Activated CD4-positive, alpha-beta T cell treated with anti-CD3 and anti-CD28 coated beads, Interleukin-2, amount 50 U/mL, for 4 hours (primary cell): ENCODE results near the gene FNBP1L.
"Not testable (repeated sequence)": the region's sequence is repeated elsewhere in the genome, so short reads cannot be mapped to it uniquely, and the experiment has no call there.

ENCODE experiments used
- DNase-seq, 2 experiments: peaks; one replicate each; pipeline ENCODE4 v3.0.0-alpha.2; 2020

Gene FNBP1L

GRCh38 chr1:93446837-93447451 lies 974 bp upstream of the FNBP1L start:
- DNase-seq: no peak

DNA sequence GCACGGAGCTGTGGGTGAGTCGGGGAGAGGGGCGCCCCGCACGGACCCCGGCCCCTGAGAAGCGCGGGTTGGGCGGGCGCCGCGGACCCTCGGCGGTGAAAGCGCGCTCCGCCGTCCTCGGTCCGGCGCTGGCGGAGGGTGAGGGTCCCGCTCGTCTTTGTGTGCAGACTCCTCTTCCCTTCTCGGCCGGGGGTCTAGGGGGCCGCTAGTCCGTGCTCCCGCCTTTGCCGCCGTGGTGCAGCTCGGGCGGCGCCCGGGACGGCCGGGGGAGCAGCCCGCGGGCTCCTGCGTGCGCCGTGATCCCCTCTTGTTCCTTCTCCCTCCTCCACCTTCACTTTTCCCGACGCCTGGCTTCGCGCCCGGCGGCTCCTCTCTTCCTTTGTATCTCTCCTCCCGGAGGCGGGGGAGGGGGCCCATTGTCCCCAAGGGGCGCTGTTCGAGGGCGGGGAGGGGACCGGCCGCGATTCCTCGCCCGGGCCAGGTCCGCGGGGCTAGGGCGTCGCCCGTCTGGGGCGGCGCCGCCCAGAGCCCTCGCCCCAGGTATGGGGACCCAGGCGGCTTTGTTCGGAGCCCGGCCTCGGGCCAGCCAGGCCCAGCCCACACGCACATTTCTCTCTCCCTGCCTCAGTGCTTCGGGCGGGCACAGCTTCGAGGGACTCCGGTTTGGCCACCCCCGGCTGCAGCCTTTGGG lies 519 bp downstream of the FNBP1L start:
- no peak for DNase-seq

- DNase-seq: no peak
These were observed 1.3 kb downstream of the FNBP1L start for GRCh38 chr1:93448983-93449804.

DNA sequence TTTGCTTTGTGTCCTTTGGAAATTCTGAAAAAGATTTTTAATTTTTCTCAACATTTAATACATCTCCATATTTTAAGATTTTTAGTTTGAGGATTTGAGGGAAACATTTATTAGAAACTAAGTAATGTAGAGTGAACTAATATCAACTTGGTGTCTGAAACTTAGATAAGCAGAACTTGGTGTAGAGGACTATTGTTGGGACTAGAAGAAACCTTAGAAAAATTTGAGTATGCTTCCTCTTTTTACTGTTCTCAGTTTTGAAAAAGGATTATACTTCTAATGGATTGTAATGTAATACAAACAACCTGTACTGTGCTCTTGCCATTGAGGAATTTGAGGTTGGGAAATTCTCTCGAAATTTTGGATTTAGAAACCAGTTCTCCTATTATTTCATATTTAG lies 2.4 kb downstream of the FNBP1L start:
- no peak for DNase-seq

DNA sequence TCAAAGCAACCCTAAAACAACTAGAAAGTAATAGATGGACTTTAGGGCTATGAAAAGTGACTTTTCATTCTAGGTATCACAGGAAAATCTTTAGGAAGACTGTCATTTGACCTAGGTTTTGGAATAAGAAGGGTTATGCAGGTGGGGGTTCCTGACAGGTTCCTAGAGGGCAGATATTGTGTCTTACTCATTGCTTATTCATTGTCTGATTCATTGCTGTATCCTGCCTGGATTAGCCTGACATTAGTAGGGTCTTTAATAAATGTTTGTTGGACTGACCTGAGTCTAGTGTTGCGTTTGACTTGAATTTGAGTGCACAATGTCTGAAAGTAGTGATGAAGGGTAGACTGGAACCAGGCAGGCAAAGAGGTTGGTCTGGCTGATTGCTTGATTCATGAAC lies 6.0 kb downstream of the FNBP1L start:
- DNase-seq: no peak

- DNase-seq: no peak
These were observed 11.2 kb downstream of the FNBP1L start for GRCh38 chr1:93459126-93459525.

- DNase-seq: no peak
These were observed 13.3 kb downstream of the FNBP1L start for GRCh38 chr1:93461236-93461635.

DNA sequence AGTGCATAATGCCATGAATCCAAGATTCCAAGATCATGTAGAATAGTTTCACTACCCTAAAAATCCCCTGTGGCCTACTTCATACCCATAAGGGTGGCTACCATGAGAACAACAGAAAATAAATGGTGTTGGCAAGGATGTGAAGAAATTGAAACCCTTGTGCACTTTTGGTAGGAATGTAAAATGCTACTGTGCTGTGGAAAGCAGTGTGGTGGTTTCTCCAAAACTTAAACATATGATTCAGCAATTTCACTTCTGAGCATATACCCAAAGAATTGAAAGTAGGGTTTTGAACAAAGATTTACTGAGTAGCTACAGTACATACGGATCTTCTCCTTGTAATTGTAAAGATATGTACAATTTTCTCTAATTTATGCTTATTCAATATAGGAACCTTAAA lies 16.0 kb downstream of the FNBP1L start:
- no peak for DNase-seq

DNA sequence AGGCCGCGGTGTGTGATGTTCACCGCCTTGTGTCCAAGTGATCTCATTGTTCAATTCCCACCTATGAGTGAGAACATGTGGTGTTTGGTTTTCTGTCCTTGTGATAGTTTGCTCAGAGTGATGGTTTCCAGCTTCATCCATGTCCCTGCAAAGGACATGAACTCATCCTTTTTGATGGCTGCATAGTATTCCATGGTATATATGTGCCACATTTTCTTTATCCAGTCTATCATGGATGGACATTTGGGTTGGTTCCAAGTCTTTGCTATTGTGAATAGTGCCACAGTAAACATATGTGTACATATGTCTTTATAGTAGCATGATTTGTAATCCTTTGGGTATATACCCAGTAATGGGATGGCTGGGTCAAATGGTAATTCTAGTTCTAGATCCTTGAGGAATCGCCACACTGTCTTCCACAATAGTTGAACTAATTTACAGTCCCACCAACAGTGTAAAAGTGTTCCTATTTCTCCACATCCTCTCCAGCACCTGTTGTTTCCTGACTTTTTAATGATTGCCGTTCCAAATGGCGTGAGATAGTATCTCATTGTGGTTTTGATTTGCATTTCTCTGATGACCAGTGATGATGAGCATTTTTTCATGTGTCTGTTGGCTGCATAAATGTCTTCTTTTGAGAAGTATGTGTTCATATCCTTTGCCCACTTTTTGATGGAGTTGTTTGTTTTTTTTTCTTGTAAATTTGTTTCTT lies 17.6 kb downstream of the FNBP1L start:
- not testable (repeated sequence) for DNase-seq

GRCh38 chr1:93467606-93468005 lies 19.7 kb downstream of the FNBP1L start:
- DNase-seq: no peak

- no peak for DNase-seq
These were observed 20.7 kb downstream of the FNBP1L start for GRCh38 chr1:93468662-93469061.

- DNase-seq: not testable (repeated sequence)
These were observed 21.3 kb downstream of the FNBP1L start for GRCh38 chr1:93469223-93469622.

- DNase-seq: no peak
These were observed 23.4 kb downstream of the FNBP1L start for GRCh38 chr1:93471284-93471683.

DNA sequence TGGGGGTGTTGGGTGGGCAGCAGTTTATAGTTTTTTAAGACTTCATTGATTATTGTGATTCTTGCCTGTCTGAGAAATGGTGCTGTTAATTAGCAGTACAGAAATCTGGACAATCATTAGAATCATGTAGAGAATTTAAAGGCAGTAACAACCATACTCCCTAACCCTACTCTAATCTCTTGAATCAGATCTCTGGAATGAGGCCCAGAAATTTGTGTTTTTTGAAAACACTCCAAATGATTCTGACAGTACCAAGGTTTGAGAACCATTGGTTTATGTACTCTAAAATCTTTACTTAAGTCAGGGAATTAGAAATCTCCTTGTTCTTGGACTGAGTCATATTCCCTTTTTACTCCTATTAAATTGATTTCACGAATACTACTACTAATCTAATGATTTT lies 24.0 kb downstream of the FNBP1L start:
- DNase-seq: no peak

DNA sequence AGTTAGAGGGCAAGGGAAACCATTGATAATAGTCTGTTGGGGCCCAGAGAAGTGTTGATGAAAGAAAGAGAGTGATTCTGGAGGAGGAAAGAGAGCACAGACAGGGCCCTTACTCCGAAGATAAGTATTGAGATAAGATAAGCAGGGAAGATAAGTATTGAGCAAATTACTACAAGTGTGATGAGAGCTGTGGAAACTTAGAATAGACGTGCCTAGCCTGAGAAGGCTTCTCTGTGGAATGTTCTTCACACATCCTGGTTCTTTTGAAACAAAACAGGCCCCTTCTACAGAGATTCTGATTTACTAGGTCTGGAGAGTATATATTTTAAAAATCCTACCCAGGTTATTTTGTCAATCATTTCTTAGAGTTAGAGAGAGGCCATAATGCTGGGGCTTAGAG lies 26.4 kb downstream of the FNBP1L start:
- DNase-seq: no peak

- DNase-seq: no peak
These were observed 27.8 kb downstream of the FNBP1L start for GRCh38 chr1:93475681-93476080.

GRCh38 chr1:93479133-93479745 lies 31.3 kb downstream of the FNBP1L start:
- DNase-seq: not testable (repeated sequence)

DNA sequence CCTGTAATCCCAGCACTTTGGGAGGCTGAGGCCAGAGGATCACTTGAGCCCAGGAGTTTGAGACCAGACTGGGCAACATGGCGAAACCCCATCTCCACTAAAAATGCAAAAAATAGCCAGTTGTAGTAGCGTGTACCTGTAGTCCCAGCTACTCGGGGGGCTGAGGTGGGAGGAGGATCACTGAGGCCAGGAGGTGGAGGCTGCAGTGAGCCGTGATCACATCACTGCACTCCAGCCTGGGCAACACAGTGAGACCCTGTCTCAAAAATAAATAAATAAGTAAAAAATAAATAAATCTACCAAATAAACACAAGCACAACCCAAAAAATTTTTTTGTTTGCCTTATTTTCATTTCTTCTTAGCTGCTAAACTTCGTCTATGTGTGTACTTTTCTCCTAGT lies 34.0 kb downstream of the FNBP1L start:
- not testable (repeated sequence) for DNase-seq

- DNase-seq: no peak
These were observed 35.3 kb downstream of the FNBP1L start for GRCh38 chr1:93483200-93483599.

- DNase-seq: no peak
These were observed 35.7 kb downstream of the FNBP1L start for GRCh38 chr1:93483606-93484005.

GRCh38 chr1:93488207-93488606 lies 40.3 kb downstream of the FNBP1L start:
- DNase-seq: no peak

GRCh38 chr1:93489756-93490155 lies 41.8 kb downstream of the FNBP1L start:
- no peak for DNase-seq

- DNase-seq: no peak
These were observed 42.4 kb downstream of the FNBP1L start for GRCh38 chr1:93490357-93490756.
